Measurements from ENCODE around the gene GALM.
"Not testable (repeated sequence)": the region's sequence is repeated elsewhere in the genome, so short reads cannot be mapped to it uniquely, and the experiment has no call there.

GALM gene

GRCh38 chr2:38703336-38703735 lies 37.4 kb downstream of the GALM start:
- not testable (repeated sequence) for H3K4me3 ChIP-seq (ENCODE audit: low read length); H3K9me3 ChIP-seq (ENCODE audit: insufficient read depth, low read depth, low read length); H3K36me3 ChIP-seq (ENCODE audit: insufficient read depth, low read length); H3K27me3 ChIP-seq (ENCODE audit: insufficient read depth, low read length); H3K27ac ChIP-seq (ENCODE audit: low read depth, low read length); H3K9ac ChIP-seq (ENCODE audit: low read depth, low read length); H3K4me1 ChIP-seq (ENCODE audit: insufficient read depth, low read length)
- 94% methylated on average over 5 of the region's 5 CpGs for whole genome bisulfite sequencing

DNA sequence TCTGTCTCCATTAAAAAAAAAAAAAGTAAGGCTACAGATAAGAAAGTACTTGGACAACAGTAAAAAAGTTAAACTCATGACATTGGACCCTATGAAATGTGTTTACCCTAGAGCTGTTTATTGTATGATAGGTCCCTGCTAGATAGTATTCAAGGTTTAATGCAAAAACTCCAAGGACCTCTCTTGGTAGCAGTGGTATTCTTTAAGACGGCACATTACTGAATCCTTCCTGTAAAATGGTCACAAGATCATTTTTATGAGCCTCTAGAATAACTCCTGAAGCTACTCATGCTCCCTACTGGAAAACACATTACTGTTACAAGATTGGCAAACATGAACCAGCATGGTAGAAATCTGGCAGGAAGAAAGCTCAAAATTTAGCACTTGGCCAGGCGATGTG lies 38.8 kb downstream of the GALM start:
- no peaks in the 10 kb centered on the region for H3K36me3 ChIP-seq (ENCODE audit: insufficient read depth, low read length)
- H3K9ac ChIP-seq (ENCODE audit: low read depth, low read length) = no peak overlapping the region
- H3K27ac ChIP-seq (ENCODE audit: low read depth, low read length) = no peak overlapping the region
- H3K9me3 ChIP-seq (ENCODE audit: insufficient read depth, low read depth, low read length) = no peaks in the 10 kb centered on the region
- WGBS = 91% methylated on average over 2 of the region's 2 CpGs
- no peaks in the 10 kb centered on the region for H3K27me3 ChIP-seq (ENCODE audit: insufficient read depth, low read length)
- peaks cover 4% of the 10 kb centered on the region; the same call in 1 of the 2 replicates for H3K4me1 ChIP-seq (ENCODE audit: insufficient read depth, low read length)
- no peak overlapping the region for H3K4me3 ChIP-seq (ENCODE audit: low read length)

GRCh38 chr2:38706846-38707345 lies 41.0 kb downstream of the GALM start:
- no peak overlapping the region for H3K27ac ChIP-seq (ENCODE audit: low read depth, low read length)
- no peaks in the 10 kb centered on the region for H3K36me3 ChIP-seq (ENCODE audit: insufficient read depth, low read length)

DNA sequence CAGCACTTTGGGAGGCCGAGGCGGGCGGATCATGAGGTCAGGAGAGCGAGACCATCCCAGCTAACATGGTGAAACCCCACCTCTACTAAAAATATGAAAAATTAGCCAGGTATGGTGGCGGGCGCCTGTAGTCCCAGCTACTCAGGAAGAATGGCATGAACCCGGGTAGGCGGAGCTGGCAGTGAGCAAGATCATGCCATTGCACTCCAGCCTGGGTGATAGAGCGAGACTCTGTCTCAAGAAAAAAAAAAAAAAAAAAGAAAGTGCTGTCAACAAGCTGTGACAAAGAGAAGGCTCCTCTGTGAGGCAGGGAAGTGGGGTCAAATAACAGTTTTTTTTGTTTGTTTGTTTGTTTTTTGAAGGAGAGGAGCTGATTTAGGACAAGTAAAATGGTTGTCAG lies 42.6 kb downstream of the GALM start:
- H3K9me3 ChIP-seq (ENCODE audit: insufficient read depth, low read depth, low read length); H3K9ac ChIP-seq (ENCODE audit: low read depth, low read length); H3K4me3 ChIP-seq (ENCODE audit: low read length); H3K4me1 ChIP-seq (ENCODE audit: insufficient read depth, low read length); H3K27ac ChIP-seq (ENCODE audit: low read depth, low read length); H3K27me3 ChIP-seq (ENCODE audit: insufficient read depth, low read length); H3K36me3 ChIP-seq (ENCODE audit: insufficient read depth, low read length): not testable (repeated sequence)
- 88% methylated on average over 9 of the region's 9 CpGs for WGBS

More at GRCh38 chr2:38706846-38707345, 41.0 kb downstream of the GALM start:
- no peaks in the 10 kb centered on the region for H3K27me3 ChIP-seq (ENCODE audit: insufficient read depth, low read length)
- WGBS = 90% methylated on average over 6 of the region's 6 CpGs
- H3K9ac ChIP-seq (ENCODE audit: low read depth, low read length) = no peak overlapping the region
- H3K4me1 ChIP-seq (ENCODE audit: insufficient read depth, low read length) = peaks cover 4% of the 10 kb centered on the region; the same call in 1 of the 2 replicates
- H3K9me3 ChIP-seq (ENCODE audit: insufficient read depth, low read depth, low read length) = no peaks in the 10 kb centered on the region
- H3K4me3 ChIP-seq (ENCODE audit: low read length) = no peak overlapping the region

DNA sequence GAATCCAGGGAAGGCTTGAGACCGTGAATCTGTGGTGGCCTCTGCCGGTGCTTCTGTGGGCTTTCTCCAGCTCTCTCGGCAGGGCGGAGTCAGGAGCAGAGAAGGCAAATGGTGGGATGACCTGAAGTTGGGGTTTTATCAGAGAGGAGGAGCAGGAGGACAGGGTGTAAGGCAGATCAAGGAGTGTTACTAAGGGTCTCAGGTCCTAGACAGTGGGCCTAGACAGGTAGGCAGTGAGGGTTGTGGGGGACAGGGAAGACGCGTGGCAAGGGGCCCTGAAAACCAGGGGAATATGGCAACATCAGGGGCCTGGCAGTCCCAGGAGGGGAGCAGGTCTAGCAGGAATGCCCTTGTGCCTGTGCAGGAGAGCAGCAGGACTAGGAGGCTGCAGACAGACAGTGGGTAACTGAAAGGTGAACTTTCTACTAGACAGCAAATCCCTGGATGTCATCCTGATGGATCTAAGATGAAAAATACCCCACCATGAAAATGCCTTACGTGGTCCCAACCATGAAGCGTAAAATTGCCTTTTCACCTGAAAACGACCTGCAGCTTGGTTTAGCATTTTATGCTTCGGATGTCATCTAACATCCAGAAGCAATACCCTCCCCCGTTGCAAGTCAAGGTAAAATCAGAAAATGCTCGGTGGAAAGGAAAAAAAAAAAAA lies 43.1 kb downstream of the GALM start:
- no peak overlapping the region for H3K9ac ChIP-seq (ENCODE audit: low read depth, low read length)
- no peaks in the 10 kb centered on the region for H3K9me3 ChIP-seq (ENCODE audit: insufficient read depth, low read depth, low read length)
- H3K4me1 ChIP-seq (ENCODE audit: insufficient read depth, low read length) = peaks cover 4% of the 10 kb centered on the region; the same call in 1 of the 2 replicates
- no peak overlapping the region for H3K4me3 ChIP-seq (ENCODE audit: low read length)
- WGBS = 81% methylated on average over 11 of the region's 12 CpGs
- H3K27ac ChIP-seq (ENCODE audit: low read depth, low read length) = no peak overlapping the region
- H3K36me3 ChIP-seq (ENCODE audit: insufficient read depth, low read length) = no peaks in the 10 kb centered on the region
- H3K27me3 ChIP-seq (ENCODE audit: insufficient read depth, low read length) = no peaks in the 10 kb centered on the region

DNA sequence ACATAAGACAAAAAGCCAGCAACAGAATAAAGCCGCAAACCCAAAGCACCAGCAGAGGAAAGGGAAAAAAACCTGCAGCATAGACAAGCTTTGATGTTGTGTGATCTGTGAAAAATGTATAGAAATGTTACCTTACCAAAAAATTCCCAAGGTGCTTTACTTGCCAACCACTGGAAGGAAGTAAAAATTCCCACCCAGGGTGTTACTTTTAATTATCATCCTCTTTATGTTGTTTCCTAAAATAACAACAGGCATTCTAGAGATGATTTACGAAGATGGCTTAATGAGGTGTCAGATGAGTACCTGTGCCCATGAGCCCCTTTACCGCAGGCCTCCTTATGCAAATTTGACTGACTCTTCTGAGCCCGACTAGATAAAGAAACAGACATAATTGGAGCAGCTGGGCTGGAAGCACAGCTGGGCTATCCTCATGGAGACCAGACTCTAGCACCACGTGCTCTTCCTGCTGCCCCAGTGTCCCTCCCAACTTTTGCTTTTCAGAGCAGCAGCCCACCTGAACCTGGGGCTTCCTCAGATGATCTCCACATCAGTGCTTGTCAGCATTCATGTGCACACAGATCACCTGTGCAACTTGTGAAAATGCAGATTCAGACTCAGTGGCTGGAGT lies 43.8 kb downstream of the GALM start:
- H3K4me1 ChIP-seq (ENCODE audit: insufficient read depth, low read length) = peaks cover 4% of the 10 kb centered on the region; the same call in 1 of the 2 replicates
- H3K27me3 ChIP-seq (ENCODE audit: insufficient read depth, low read length) = no peaks in the 10 kb centered on the region
- no peak overlapping the region for H3K9ac ChIP-seq (ENCODE audit: low read depth, low read length)
- no peaks in the 10 kb centered on the region for H3K36me3 ChIP-seq (ENCODE audit: insufficient read depth, low read length)
- no peaks in the 10 kb centered on the region for H3K9me3 ChIP-seq (ENCODE audit: insufficient read depth, low read depth, low read length)
- H3K27ac ChIP-seq (ENCODE audit: low read depth, low read length) = no peak overlapping the region
- no peak overlapping the region for H3K4me3 ChIP-seq (ENCODE audit: low read length)
- 66% methylated on average over 5 of the region's 5 CpGs for WGBS

- no peak overlapping the region for H3K4me3 ChIP-seq (ENCODE audit: low read length)
- H3K4me1 ChIP-seq (ENCODE audit: insufficient read depth, low read length) = peaks cover 4% of the 10 kb centered on the region; the same call in 1 of the 2 replicates
- H3K27me3 ChIP-seq (ENCODE audit: insufficient read depth, low read length) = no peaks in the 10 kb centered on the region
- no peak overlapping the region for H3K9ac ChIP-seq (ENCODE audit: low read depth, low read length)
- H3K9me3 ChIP-seq (ENCODE audit: insufficient read depth, low read depth, low read length) = no peaks in the 10 kb centered on the region
- no peaks in the 10 kb centered on the region for H3K36me3 ChIP-seq (ENCODE audit: insufficient read depth, low read length)
- H3K27ac ChIP-seq (ENCODE audit: low read depth, low read length) = no peak overlapping the region
Measured at GRCh38 chr2:38711558-38711957, 45.6 kb downstream of the GALM start.

DNA sequence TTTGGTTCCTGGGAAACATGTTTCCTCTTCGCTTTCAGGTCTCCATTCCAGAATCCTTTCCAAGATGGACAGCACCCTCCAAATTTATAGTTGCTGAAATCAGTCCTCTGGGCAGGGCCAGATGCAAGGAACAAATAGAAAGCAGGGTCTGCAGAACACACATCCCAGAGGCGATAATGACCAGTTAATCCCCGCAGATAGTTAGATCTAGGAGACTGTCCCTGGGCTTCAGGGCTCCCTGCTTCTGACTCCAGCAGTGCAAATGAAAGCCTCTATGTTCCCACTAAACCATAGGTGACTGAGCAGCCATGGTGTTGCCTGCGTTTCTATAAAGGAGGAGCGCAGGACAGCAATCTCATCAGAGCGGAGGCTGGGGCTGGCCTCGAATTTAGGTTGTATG lies 46.5 kb downstream of the GALM start:
- Histone ChIP-seq H3K4me3 (ENCODE audit: low read length) (no peak overlapping the region), H3K4me1 (ENCODE audit: insufficient read depth, low read length) (peaks cover 4% of the 10 kb centered on the region; the same call in 1 of the 2 replicates), H3K36me3 (ENCODE audit: insufficient read depth, low read length) (no peaks in the 10 kb centered on the region), H3K27ac (ENCODE audit: low read depth, low read length) (no peak overlapping the region), H3K9ac (ENCODE audit: low read depth, low read length) (no peak overlapping the region), H3K27me3 (ENCODE audit: insufficient read depth, low read length) (no peaks in the 10 kb centered on the region), H3K9me3 (ENCODE audit: insufficient read depth, low read depth, low read length) (no peaks in the 10 kb centered on the region)
- 97% methylated on average over 7 of the region's 7 CpGs for WGBS

GRCh38 chr2:38712871-38713270 lies 47.0 kb downstream of the GALM start:
- no peak overlapping the region for H3K4me3 ChIP-seq (ENCODE audit: low read length)

GRCh38 chr2:38713338-38713737 lies 47.4 kb downstream of the GALM start:
- H3K4me1 ChIP-seq (ENCODE audit: insufficient read depth, low read length) = peaks cover 4% of the 10 kb centered on the region; the same call in 1 of the 2 replicates
- no peak overlapping the region for H3K27ac ChIP-seq (ENCODE audit: low read depth, low read length)
- no peaks in the 10 kb centered on the region for H3K36me3 ChIP-seq (ENCODE audit: insufficient read depth, low read length)
- no peaks in the 10 kb centered on the region for H3K27me3 ChIP-seq (ENCODE audit: insufficient read depth, low read length)
- 94% methylated on average over 3 of the region's 3 CpGs for WGBS
- no peaks in the 10 kb centered on the region for H3K9me3 ChIP-seq (ENCODE audit: insufficient read depth, low read depth, low read length)
- H3K9ac ChIP-seq (ENCODE audit: low read depth, low read length) = no peak overlapping the region
- H3K4me3 ChIP-seq (ENCODE audit: low read length) = no peak overlapping the region

More at GRCh38 chr2:38712871-38713270, 47.0 kb downstream of the GALM start:
- H3K27ac ChIP-seq (ENCODE audit: low read depth, low read length) = no peak overlapping the region
- no peaks in the 10 kb centered on the region for H3K27me3 ChIP-seq (ENCODE audit: insufficient read depth, low read length)
- H3K9ac ChIP-seq (ENCODE audit: low read depth, low read length) = no peak overlapping the region
- peaks cover 4% of the 10 kb centered on the region; the same call in 1 of the 2 replicates for H3K4me1 ChIP-seq (ENCODE audit: insufficient read depth, low read length)
- WGBS = 85% methylated on average over 4 of the region's 4 CpGs
- H3K36me3 ChIP-seq (ENCODE audit: insufficient read depth, low read length) = no peaks in the 10 kb centered on the region
- H3K9me3 ChIP-seq (ENCODE audit: insufficient read depth, low read depth, low read length) = no peaks in the 10 kb centered on the region

DNA sequence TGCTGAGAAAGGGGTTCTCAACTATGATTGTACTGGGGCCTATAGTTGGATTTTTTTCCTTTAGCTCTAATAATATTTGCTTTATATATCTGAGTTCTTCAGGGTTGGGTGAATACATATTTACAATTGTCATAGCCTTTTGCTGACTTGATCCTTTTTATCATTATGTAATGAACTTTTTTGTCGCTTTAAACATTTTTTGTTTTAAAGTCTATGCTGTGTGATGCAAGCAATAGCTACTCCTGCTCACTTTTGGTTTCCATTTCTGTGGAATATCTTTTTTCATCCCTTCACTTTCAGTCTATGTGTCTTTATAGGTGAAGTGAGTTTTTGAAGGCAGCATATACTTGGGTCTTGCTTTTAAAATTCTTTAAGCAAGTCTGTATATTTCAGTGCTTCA lies 49.0 kb downstream of the GALM start:
- H3K27me3 ChIP-seq (ENCODE audit: insufficient read depth, low read length); H3K9me3 ChIP-seq (ENCODE audit: insufficient read depth, low read depth, low read length); H3K4me1 ChIP-seq (ENCODE audit: insufficient read depth, low read length); H3K36me3 ChIP-seq (ENCODE audit: insufficient read depth, low read length); H3K27ac ChIP-seq (ENCODE audit: low read depth, low read length); H3K4me3 ChIP-seq (ENCODE audit: low read length); H3K9ac ChIP-seq (ENCODE audit: low read depth, low read length): not testable (repeated sequence)
- 80% methylated on average over 1 of the region's 1 CpG for WGBS
